ENCODE results near the gene ADGRV1.
"Not testable (repeated sequence)": the region's sequence is repeated elsewhere in the genome, so short reads cannot be mapped to it uniquely, and the experiment has no call there.

ADGRV1 gene

DNA sequence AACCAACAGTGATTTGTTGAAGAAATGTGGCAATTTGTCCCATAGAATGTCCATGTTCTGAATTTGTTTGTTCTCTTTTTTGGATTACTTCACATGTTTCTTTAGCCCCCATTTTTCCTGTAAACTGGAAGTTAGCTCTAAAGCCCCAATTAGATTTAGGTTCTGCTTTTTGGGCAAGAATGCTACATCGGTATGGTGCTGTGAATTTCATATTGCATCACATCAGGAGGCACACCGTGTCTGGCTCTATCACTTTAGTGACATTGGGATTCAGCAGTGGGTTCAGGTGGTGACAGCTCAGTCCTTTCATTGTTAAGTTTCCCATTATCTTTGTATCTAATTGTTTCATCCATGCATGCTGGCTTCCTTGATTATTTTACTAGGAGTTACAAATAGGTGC, 27.9 kb downstream of the ADGRV1 start:
- Histone ChIP-seq H3K4me2 (no peak overlapping the region), H3K4me1 (no peaks in the 10 kb centered on the region), H3K27me3 (no peaks in the 10 kb centered on the region), H3K36me3 (no peaks in the 10 kb centered on the region), H3K4me3 (no peak overlapping the region), H3K9me3 (no peaks in the 10 kb centered on the region), H4K20me1 (no peaks in the 10 kb centered on the region), H3K9ac (no peak overlapping the region), H3K27ac (no peak overlapping the region)
- no peak for TF ChIP-seq Cebpa-rat (IDR thresholded peaks at IDR 0.05)

DNA sequence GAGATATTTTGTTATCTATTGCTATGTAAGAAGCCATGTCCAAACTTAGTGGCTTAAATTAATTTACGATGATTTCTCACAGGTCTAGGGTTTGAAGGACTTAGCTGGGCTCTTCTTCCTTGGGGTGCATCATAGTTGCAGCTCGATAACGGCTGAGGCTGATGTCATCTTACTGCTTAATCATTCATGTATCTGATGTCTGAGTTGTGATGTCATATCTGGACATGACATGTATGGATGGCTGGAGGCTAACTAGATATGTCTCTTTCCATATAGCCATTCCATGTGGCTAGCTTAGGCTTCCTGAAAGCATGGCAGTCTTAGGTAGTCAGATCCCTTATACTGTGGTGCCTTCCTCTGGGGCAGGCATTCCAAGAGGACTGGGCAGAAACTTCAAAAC, 31.6 kb downstream of the ADGRV1 start:
- no peak for TF ChIP-seq Cebpa-rat (IDR thresholded peaks at IDR 0.05)
- Histone ChIP-seq H3K4me3 (no peak overlapping the region), H3K4me1 (no peaks in the 10 kb centered on the region), H4K20me1 (no peaks in the 10 kb centered on the region), H3K27ac (no peak overlapping the region), H3K4me2 (no peak overlapping the region), H3K36me3 (no peaks in the 10 kb centered on the region), H3K27me3 (no peaks in the 10 kb centered on the region), H3K9me3 (no peaks in the 10 kb centered on the region), H3K9ac (no peak overlapping the region)

DNA sequence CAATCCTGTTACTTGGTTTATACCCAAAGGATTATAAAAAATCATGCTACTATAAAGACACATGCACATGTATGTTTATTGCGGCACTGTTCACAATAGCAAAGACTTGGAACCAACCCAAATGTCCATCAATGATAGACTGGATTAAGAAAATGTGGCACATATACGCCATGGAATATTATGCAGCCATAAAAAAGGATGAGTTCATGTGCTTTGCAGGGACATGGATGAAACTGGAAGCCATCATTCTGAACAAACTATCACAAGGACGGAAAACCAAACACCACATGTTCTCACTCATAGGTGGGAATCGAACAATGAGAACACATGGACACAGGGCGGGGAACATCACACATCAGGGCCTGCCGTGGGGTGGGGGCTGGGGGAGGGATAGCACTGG, 34.5 kb downstream of the ADGRV1 start:
- not testable (repeated sequence) for H4K20me1 ChIP-seq, H3K27ac ChIP-seq, H3K4me2 ChIP-seq

DNA sequence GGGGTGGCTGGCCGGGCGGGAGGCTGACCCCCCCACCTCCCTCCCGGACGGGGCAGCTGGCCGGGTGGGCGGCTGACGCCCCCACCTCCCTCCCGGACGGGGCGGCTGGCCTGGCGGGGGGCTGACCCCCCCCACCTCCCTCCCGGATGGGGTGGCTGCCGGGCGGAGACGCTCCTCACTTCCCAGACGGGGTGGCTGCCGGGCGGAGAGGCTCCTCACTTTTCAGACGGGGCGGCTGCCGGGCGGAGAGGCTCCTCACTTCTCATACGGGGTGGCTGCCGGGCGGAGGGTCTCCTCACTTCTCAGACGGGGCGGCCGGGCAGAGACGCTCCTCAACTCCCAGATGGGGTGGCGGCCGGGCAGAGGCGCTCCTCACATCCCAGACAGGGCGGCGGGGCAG, 37.2 kb downstream of the ADGRV1 start:
- H3K9me3 ChIP-seq, H3K4me2 ChIP-seq, H3K36me3 ChIP-seq, H3K9ac ChIP-seq, H3K27me3 ChIP-seq, H3K4me3 ChIP-seq, H3K4me1 ChIP-seq, H4K20me1 ChIP-seq, H3K27ac ChIP-seq: not testable (repeated sequence)

More for the DNA sequence above, 34.5 kb downstream of the ADGRV1 start:
- not testable (repeated sequence) for H3K36me3 ChIP-seq, H3K9me3 ChIP-seq, H3K9ac ChIP-seq, H3K4me1 ChIP-seq, H3K4me3 ChIP-seq, H3K27me3 ChIP-seq

DNA sequence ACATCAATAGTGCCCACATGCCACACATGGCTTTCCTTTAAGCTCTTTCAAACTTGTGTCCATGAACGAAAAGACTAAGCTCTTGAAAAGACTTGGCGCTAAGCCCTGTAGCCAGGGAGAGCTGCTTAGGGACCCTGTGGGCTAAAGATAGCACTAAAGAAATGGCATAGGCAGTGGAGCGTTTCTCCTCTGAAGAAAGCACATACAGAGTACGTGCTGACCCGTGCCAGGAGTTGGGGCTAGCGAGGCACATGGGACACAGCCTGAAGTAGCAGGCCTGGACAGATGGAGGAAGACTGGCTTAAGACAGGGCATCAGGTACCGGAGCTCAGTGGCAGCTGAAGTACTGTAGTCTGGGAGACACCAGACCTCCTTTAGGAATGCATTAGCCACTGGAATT, 39.7 kb downstream of the ADGRV1 start:
- Histone ChIP-seq H3K9me3 (peaks cover 8% of the 10 kb centered on the region), H4K20me1 (no peaks in the 10 kb centered on the region), H3K4me1 (no peaks in the 10 kb centered on the region), H3K27me3 (no peaks in the 10 kb centered on the region), H3K4me3 (no peak overlapping the region), H3K9ac (no peak overlapping the region), H3K36me3 (no peaks in the 10 kb centered on the region), H3K27ac (no peak overlapping the region), H3K4me2 (no peak overlapping the region)
- TF ChIP-seq Cebpa-rat (IDR thresholded peaks at IDR 0.05), result no peak

DNA sequence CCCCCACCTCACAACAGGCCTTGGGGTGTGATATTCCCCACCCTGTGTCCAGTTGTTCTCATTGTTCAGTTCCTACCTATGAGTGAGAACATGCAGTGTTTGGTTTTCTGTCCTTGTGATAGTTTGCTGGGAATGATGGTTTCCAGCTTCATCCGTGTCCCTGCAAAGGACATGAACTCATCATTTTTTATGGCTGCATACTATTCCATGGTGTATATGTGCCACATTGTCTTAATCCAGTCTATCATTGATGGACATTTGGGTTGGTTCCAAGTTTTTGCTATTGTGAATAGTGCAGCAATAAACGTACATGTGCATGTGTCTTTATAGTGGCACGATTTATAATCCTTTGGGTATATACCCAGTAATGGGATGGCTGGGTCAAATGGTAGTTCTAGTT, 41.7 kb downstream of the ADGRV1 start:
- H3K9ac ChIP-seq, H4K20me1 ChIP-seq, H3K4me3 ChIP-seq, H3K27ac ChIP-seq, H3K27me3 ChIP-seq, H3K4me2 ChIP-seq, H3K36me3 ChIP-seq, H3K9me3 ChIP-seq, H3K4me1 ChIP-seq: not testable (repeated sequence)

DNA sequence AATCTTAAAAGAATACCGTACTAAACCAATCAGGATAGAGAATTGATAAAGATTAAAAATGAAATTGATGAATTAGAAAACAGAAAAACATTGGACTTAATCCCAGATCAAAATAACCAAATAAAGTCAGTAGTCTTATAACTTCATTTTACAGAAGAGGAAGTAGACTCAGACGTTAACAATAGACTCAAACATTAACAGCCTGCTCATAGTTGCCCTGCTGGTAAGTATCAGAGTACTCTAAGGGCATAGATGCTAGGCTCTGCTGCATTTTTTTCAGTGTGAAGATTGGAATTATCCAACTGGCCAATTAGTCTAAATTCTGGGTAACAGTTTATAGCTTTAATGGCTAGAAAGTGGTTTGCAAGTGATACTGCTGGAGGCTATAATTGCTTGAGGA, 42.9 kb downstream of the ADGRV1 start:
- no peaks in the 10 kb centered on the region for H4K20me1 ChIP-seq

DNA sequence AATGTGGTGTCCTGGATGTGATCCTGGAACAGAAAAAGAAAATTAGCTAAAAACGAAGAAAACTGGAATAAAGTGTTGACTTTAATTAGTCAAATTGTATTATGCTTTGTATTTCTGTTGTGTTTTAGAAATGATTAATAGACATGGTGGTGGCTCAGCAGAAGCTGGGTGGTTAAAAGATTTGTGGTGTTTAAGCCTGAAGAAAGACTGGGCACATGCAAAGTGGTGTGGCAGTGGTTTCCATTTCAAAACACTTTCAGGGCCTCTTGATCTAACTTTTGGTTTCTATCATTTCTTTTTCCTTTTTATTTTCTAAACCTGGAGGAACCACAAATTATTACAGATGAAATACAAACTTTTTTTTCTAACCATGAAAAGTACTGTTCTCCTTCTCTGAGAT, 44.1 kb downstream of the ADGRV1 start:
- Histone ChIP-seq H3K4me2 (no peak overlapping the region), H3K4me1 (no peaks in the 10 kb centered on the region), H3K9ac (no peak overlapping the region), H3K4me3 (no peak overlapping the region), H3K27ac (no peak overlapping the region), H3K9me3 (no peaks in the 10 kb centered on the region), H3K27me3 (no peaks in the 10 kb centered on the region), H4K20me1 (no peaks in the 10 kb centered on the region), H3K36me3 (no peaks in the 10 kb centered on the region)
- no peak for TF ChIP-seq Cebpa-rat (IDR thresholded peaks at IDR 0.05)

More for the DNA sequence above, 42.9 kb downstream of the ADGRV1 start:
- Histone ChIP-seq H3K4me1 (no peaks in the 10 kb centered on the region), H3K27ac (no peak overlapping the region), H3K4me2 (no peak overlapping the region), H3K4me3 (no peak overlapping the region), H3K9ac (no peak overlapping the region), H3K27me3 (no peaks in the 10 kb centered on the region), H3K9me3 (peaks cover 1% of the 10 kb centered on the region; the same call in 1 of the 2 replicates), H3K36me3 (no peaks in the 10 kb centered on the region)
- TF ChIP-seq Cebpa-rat (IDR thresholded peaks at IDR 0.05), result no peak

DNA sequence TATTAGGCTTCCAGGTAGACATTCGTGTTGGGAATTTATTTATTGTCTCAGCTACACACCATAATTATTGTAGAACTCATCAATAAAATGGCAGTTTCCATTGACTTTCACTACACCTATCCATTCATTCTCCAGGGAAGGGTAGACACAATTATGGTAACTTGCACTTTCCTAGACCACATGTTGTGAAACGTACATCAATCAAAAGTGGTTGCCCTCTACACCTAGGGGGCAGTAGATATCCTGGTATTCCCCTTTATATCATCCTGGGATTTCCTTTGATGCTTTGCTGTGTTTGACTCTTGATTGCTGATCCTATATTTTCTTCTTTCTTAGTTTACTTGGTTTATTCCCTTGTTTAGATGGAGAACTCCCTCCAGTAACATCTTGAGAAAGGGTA, 47.9 kb downstream of the ADGRV1 start:
- Histone ChIP-seq H3K4me2 (no peak overlapping the region), H3K36me3 (no peaks in the 10 kb centered on the region), H3K9ac (no peak overlapping the region), H3K27me3 (no peaks in the 10 kb centered on the region), H3K4me3 (no peak overlapping the region), H3K4me1 (no peaks in the 10 kb centered on the region), H4K20me1 (no peaks in the 10 kb centered on the region), H3K9me3 (no peaks in the 10 kb centered on the region), H3K27ac (no peak overlapping the region)
- TF ChIP-seq Cebpa-rat (IDR thresholded peaks at IDR 0.05), result no peak

DNA sequence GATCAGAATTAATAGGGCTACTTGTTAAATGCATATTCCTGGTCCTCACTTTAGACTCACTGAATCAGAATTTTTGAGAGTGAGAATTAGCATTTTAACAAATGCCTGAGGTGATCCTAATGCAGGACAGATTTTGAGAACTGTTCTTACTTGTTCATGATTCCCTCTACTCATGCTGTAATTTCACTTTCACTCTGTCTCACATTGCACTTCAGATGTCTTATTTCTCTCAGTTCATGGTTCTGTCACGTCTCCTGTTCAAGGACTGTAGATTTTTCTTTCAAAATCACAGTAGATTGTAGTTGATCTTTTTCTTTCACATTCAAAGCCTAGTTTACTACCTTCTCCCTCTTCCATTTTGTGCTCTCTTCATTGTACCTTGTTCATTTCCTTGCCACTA, 54.3 kb downstream of the ADGRV1 start:
- no peak overlapping the region for H3K9ac ChIP-seq
- H4K20me1 ChIP-seq, result no peaks in the 10 kb centered on the region
- H3K4me3 ChIP-seq, result no peak overlapping the region
- no peaks in the 10 kb centered on the region for H3K9me3 ChIP-seq
- no peak overlapping the region for H3K4me2 ChIP-seq
- no peaks in the 10 kb centered on the region for H3K36me3 ChIP-seq
- no peak overlapping the region for H3K27ac ChIP-seq
- H3K4me1 ChIP-seq, result no peaks in the 10 kb centered on the region
- no peaks in the 10 kb centered on the region for H3K27me3 ChIP-seq
- no peak for TF ChIP-seq Cebpa-rat (IDR thresholded peaks at IDR 0.05)

DNA sequence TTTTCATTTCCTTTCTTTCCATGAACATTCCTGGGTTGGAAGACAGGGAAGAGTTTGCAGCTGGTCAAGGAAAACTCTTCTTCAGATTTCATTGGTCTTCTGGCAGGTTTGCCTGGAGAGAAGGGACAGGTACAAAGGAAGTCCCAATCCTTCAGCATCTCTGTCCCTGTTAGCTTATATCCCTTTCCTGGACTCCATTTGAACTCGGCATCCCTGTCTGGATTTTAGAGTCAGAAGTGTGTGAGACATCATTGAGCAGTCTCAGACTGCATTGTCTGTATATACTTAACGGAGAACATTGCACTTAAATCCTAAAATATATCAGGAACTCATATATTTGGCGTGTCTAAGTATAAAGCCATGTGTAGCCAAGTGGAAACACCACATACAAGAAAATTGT, 54.9 kb downstream of the ADGRV1 start:
- H3K9ac ChIP-seq, result no peak overlapping the region
- no peak overlapping the region for H3K27ac ChIP-seq
- no peaks in the 10 kb centered on the region for H4K20me1 ChIP-seq
- H3K9me3 ChIP-seq, result no peaks in the 10 kb centered on the region
- H3K4me3 ChIP-seq, result no peak overlapping the region
- no peak overlapping the region for H3K4me2 ChIP-seq
- no peaks in the 10 kb centered on the region for H3K36me3 ChIP-seq
- no peak for TF ChIP-seq Cebpa-rat (IDR thresholded peaks at IDR 0.05)
- no peaks in the 10 kb centered on the region for H3K27me3 ChIP-seq
- no peaks in the 10 kb centered on the region for H3K4me1 ChIP-seq
